Measurements from ENCODE around the gene VSX1.

The VSX1 gene

GRCh38 chr20:25063546-25063945 lies 18.4 kb downstream of the VSX1 start:
- TF ChIP-seq, protein P1, sequence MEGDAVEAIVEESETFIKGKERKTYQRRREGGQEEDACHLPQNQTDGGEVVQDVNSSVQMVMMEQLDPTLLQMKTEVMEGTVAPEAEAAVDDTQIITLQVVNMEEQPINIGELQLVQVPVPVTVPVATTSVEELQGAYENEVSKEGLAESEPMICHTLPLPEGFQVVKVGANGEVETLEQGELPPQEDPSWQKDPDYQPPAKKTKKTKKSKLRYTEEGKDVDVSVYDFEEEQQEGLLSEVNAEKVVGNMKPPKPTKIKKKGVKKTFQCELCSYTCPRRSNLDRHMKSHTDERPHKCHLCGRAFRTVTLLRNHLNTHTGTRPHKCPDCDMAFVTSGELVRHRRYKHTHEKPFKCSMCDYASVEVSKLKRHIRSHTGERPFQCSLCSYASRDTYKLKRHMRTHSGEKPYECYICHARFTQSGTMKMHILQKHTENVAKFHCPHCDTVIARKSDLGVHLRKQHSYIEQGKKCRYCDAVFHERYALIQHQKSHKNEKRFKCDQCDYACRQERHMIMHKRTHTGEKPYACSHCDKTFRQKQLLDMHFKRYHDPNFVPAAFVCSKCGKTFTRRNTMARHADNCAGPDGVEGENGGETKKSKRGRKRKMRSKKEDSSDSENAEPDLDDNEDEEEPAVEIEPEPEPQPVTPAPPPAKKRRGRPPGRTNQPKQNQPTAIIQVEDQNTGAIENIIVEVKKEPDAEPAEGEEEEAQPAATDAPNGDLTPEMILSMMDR (IDR thresholded peaks at IDR 0.05; ENCODE audit: borderline replicate concordance, control extremely low read depth, extremely low read depth, insufficient read depth, missing control alignments), result no peak
- DNase-seq (ENCODE audit: low spot score), result no peak
- in situ Hi-C loops (cut with MboI; ENCODE audit: low sequenced_read_pairs, unreplicated experiment), result loop anchor here (5.0 to 25.0 kb wide), 2 partner anchors 66 to 349 kb away; partner anchors contain the start of gene GINS1

- in situ Hi-C loops (cut with MboI; ENCODE audit: low sequenced_read_pairs, unreplicated experiment), result loop anchor here (5.0 to 25.0 kb wide), 2 partner anchors 66 to 349 kb away; partner anchors contain the start of gene GINS1
- DNase-seq (ENCODE audit: low spot score), result no peak
- TF ChIP-seq, protein P1 (IDR thresholded peaks at IDR 0.05; ENCODE audit: borderline replicate concordance, control extremely low read depth, extremely low read depth, insufficient read depth, missing control alignments), result no peak
These were observed 19.1 kb downstream of the VSX1 start for GRCh38 chr20:25062841-25063240.

DNA sequence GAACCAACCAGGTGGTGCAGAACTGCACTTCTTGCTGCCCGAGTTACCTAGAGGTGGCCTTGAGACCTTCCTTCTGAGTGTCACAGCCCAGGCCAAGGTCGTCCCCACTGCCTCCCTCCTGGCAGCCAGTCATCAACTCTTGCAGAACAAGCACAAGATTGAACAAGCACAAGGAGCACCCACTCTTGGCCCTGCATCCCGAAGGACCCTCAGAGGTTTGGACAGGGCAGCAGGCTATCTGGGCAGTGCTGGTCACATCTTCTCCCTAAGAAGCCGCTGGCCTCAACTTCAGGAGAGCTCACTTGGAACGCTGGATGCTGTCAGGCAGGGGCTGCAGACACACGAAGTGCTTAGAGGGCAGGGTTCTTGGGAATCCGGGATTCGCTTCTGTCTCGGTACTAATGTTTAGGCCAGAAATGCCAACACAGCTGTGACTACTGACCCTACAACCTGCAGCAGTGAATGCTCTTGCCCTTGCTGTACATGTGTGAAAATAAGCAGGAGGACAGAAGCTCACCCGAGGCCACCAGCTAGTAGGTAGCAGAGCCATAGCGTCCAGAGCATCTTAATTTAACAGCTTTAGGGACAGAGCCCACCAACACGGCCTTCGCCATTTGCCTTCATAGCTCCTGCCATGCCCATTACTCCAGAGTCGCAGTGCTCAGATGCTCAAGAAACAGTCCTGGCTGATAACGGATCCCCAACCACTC lies 20.0 kb downstream of the VSX1 start:
- DNase-seq (ENCODE audit: low spot score), result no peak
- TF ChIP-seq, protein P1 (IDR thresholded peaks at IDR 0.05; ENCODE audit: borderline replicate concordance, control extremely low read depth, extremely low read depth, insufficient read depth, missing control alignments), result no peak
- in situ Hi-C loops (cut with MboI; ENCODE audit: low sequenced_read_pairs, unreplicated experiment), result loop anchor here (5.0 to 25.0 kb wide), 2 partner anchors 65 to 350 kb away; partner anchors contain the start of gene GINS1

- DNase-seq (ENCODE audit: low spot score), result no peak
- TF ChIP-seq, protein P1 (IDR thresholded peaks at IDR 0.05; ENCODE audit: borderline replicate concordance, control extremely low read depth, extremely low read depth, insufficient read depth, missing control alignments), result no peak
- in situ Hi-C loops (cut with MboI; ENCODE audit: low sequenced_read_pairs, unreplicated experiment), result loop anchor here (5.0 to 25.0 kb wide), 2 partner anchors 64 to 351 kb away; partner anchors contain the start of gene GINS1
These were observed 20.7 kb downstream of the VSX1 start for GRCh38 chr20:25061103-25061799.

- in situ Hi-C loops (cut with MboI; ENCODE audit: low sequenced_read_pairs, unreplicated experiment), result loop anchor here (5.0 to 25.0 kb wide), 2 partner anchors 63 to 352 kb away; partner anchors contain the start of gene GINS1
- DNase-seq (ENCODE audit: low spot score), result no peak
- TF ChIP-seq, protein P1 (IDR thresholded peaks at IDR 0.05; ENCODE audit: borderline replicate concordance, control extremely low read depth, extremely low read depth, insufficient read depth, missing control alignments), result no peak
These were observed 22.0 kb downstream of the VSX1 start for GRCh38 chr20:25059866-25060465.

Data from GM13976 (cell line).